Choroid plexus epithelial cell (primary cell): ENCODE measurements around the gene DDAH1.

Experiments used
- DNase-seq: peaks from one replicate; pipeline ENCODE4 v3.0.0-alpha.2; 2010; ENCODE audit warnings: low read depth
- H3K4me3 ChIP-seq: 2 replicates; pipeline ENCODE4 v1.5.1; 2011; ENCODE audit warnings: low read depth, mild to moderate bottlenecking, control low read depth, low read length, moderate library complexity
- CTCF ChIP-seq: conservative IDR thresholded peaks from 2 replicates; pipeline ENCODE4 v1.5.1; 2011; ENCODE audit warnings: low read depth, mild to moderate bottlenecking, control low read depth, inconsistent platforms, low read length, moderate library complexity

DDAH1 gene

GRCh38 chr1:85295006-85295431, 169.9 kb downstream of the DDAH1 start:
- TF ChIP-seq CTCF = no peak
- peak; percentile 38 for DNase-seq
- H3K4me3 ChIP-seq = no peak overlapping the region

- DNase-seq = no peak
- H3K4me3 ChIP-seq = no peak overlapping the region
- no peak for TF ChIP-seq CTCF
These were observed 174.1 kb downstream of the DDAH1 start for GRCh38 chr1:85290826-85291225.

- TF ChIP-seq CTCF = no peak
- H3K4me3 ChIP-seq = no peak overlapping the region
- no peak for DNase-seq
These were observed 175.1 kb downstream of the DDAH1 start for GRCh38 chr1:85289848-85290335.

- no peak overlapping the region for H3K4me3 ChIP-seq
- peak; percentile 92 for DNase-seq
- TF ChIP-seq CTCF = no peak
These were observed 175.6 kb downstream of the DDAH1 start for GRCh38 chr1:85289207-85289847.

GRCh38 chr1:85284202-85284601, 180.8 kb downstream of the DDAH1 start:
- no peak for TF ChIP-seq CTCF
- no peak overlapping the region for H3K4me3 ChIP-seq
- DNase-seq = no peak

- H3K4me3 ChIP-seq = no peak overlapping the region
- no peak for DNase-seq
- no peak for TF ChIP-seq CTCF
These were observed 181.3 kb downstream of the DDAH1 start for GRCh38 chr1:85283475-85284199.

GRCh38 chr1:85282424-85282823, 182.5 kb downstream of the DDAH1 start:
- DNase-seq = no peak
- H3K4me3 ChIP-seq = no peak overlapping the region
- TF ChIP-seq CTCF = no peak
